Caco-2 (cell line): Measurements from ENCODE around the gene ZNF350. TPM values are rescaled to one million over a fixed set of nuclear protein-coding genes. Genes with fewer than 3 reads are reported as not detected.
"Not testable (repeated sequence)": the region's sequence is repeated elsewhere in the genome, so short reads cannot be mapped to it uniquely, and the experiment has no call there.

Source experiments
- BruUV-seq: library from RNA; stranded (reverse); fragments of 400-500 nt; replicated peaks from 2 replicates; lab custom pipeline; 2021; lab: Mats Ljungman, UMichigan
- CTCF ChIA-PET: fragments of 300-600 bp; sonication (Branson Sonifier 250); formaldehyde crosslinking; loops from one replicate; lab custom pipeline; 2022; ENCODE audit warnings: antibody characterized with exemption; lab: Charles Lee
- POLR2A ChIA-PET: fragments of 300-600 bp; sonication (Branson Sonifier 250); formaldehyde crosslinking; loops from one replicate; lab custom pipeline; 2022; ENCODE audit warnings: antibody characterized with exemption; lab: Charles Lee
- DNase-seq, 2 experiments: peaks; one replicate each; pipeline versions ENCODE4 v3.0.0 to v3.0.0-alpha.2; 2020 to 2022
- H3K27me3 ChIP-seq: replicated peaks from 2 replicates; pipeline ENCODE4 v1.6.0; 2011; ENCODE audit warnings: low read length; ENCODE audit not compliant: control insufficient read depth, insufficient read depth
- H3K36me3 ChIP-seq: 2 replicates; pipeline ENCODE4 v1.5.1; 2011; ENCODE audit warnings: low read length; ENCODE audit not compliant: control insufficient read depth, insufficient read depth
- H3K4me1 ChIP-seq: fragments of 250-450 bp; sonication (Bioruptor Pico); 2 replicates; pipeline ENCODE4 v1.5.1; 2020; ENCODE audit warnings: mild to moderate bottlenecking
- H3K4me3 ChIP-seq: 2 replicates; pipeline ENCODE4 v1.5.1; 2011; ENCODE audit warnings: low read depth, mild to moderate bottlenecking, control low read depth, low read length
- H3K9me3 ChIP-seq: fragments of 250-450 bp; sonication (Bioruptor Pico); 2 replicates; pipeline ENCODE4 v1.5.1; 2020; ENCODE audit warnings: mild to moderate bottlenecking, moderate library complexity
- H3K27ac Mint-ChIP-seq: one replicate; pipeline ENCODE4 v1.8.0; 2022; ENCODE audit warnings: mixed read lengths; ENCODE audit not compliant: unreplicated experiment
- H3K27me3 Mint-ChIP-seq: one replicate; pipeline ENCODE4 v1.8.0; 2022; ENCODE audit warnings: mixed read lengths; ENCODE audit not compliant: insufficient read depth, unreplicated experiment
- H3K36me3 Mint-ChIP-seq: one replicate; pipeline ENCODE4 v1.8.0; 2022; ENCODE audit warnings: mild to moderate bottlenecking, mixed read lengths; ENCODE audit not compliant: insufficient read depth, unreplicated experiment
- H3K4me1 Mint-ChIP-seq: one replicate; pipeline ENCODE4 v1.8.0; 2022; ENCODE audit warnings: low read depth, mixed read lengths; ENCODE audit not compliant: unreplicated experiment
- H3K4me3 Mint-ChIP-seq: one replicate; pipeline ENCODE4 v1.8.0; 2022; ENCODE audit warnings: mild to moderate bottlenecking, moderate library complexity, mixed read lengths; ENCODE audit not compliant: unreplicated experiment
- H3K9me3 Mint-ChIP-seq: one replicate; pipeline ENCODE4 v1.8.0; 2022; ENCODE audit warnings: mixed read lengths; ENCODE audit not compliant: unreplicated experiment
- CTCF ChIP-seq, 2 experiments: fragments of 200-600 bp in 1 of 2; IDR thresholded peaks; 1 replicate in 1 of 2; 2 replicates in 1 of 2; pipeline versions ENCODE4 v1.5.1 to v1.8.0; 2011 to 2022; ENCODE audit warnings: antibody characterized with exemption in 1 of 2, control low read depth in 1 of 2, inconsistent platforms in 1 of 2, low read depth in 1 of 2, low read length in 1 of 2, mild to moderate bottlenecking in 1 of 2, moderate library complexity in 1 of 2; ENCODE audit not compliant: insufficient read depth in 1 of 2, severe bottlenecking in 1 of 2, unreplicated experiment in 1 of 2
- intact Hi-C: fragments of 100-400 bp; cut with micrococcal nuclease; formaldehyde crosslinking; loops from one replicate; pipeline ENCODE4 v1.10.0; 2022; ENCODE audit not compliant: unreplicated experiment
- total RNA-seq: library from RNA; stranded (reverse); gene quantifications from 2 replicates; pipeline ENCODE4 v1.2.3, GENCODE V29; 2022

ZNF350 gene
- total RNA-seq, 1 experiment from 2014 or later, result 2.5 TPM

GRCh38 chr19:52028027-52028779 is 41.6 kb upstream of the ZNF350 start, which contains the start of gene ZNF614:
TSS of gene ZNF614 (minus strand) at chr19:52028379. CDS start at chr19:52025745, 2,634 bp downstream.
- intact Hi-C loops, result loop anchor here (1.0 kb wide), 2 partner anchors 20 kb away; partner anchors contain the start of genes ZNF432 and ZNF615
- Histone ChIP-seq H3K4me3 (peak within 1 kb of the TSS; percentile 79), H3K4me1 (peaks cover 32% of the 10 kb centered on the region), H3K36me3 (peaks cover 14% of the 10 kb centered on the region), H3K27me3 (no peaks in the 10 kb centered on the region), H3K9me3 (peaks cover 58% of the 10 kb centered on the region)
- ChIA-PET POLR2A (interaction anchor here (0.8 kb wide), 2 partner anchors 20 to 66 kb away, joined by 3 to 5 read pairs; partner anchors contain the start of gene ZNF615), CTCF (no interaction called here)
- Mint-ChIP-seq H3K27ac (peak within 1 kb of the TSS; percentile 93), H3K4me3 (peak within 1 kb of the TSS; percentile 92), H3K4me1 (peaks cover 17% of the 10 kb centered on the region), H3K9me3 (peaks cover 47% of the 10 kb centered on the region), H3K27me3 (no peaks in the 10 kb centered on the region), H3K36me3 (peaks cover 52% of the 10 kb centered on the region)
- DNase-seq, result peak; percentile 87 to 90
- no TSS peak for BruUV-seq
- no peak for TF ChIP-seq CTCF (IDR thresholded peaks at IDR 0.05; ENCODE audit: insufficient read depth in 1 of 2, low read depth in 1 of 2, low read length in 1 of 2, severe bottlenecking in 1 of 2, unreplicated experiment in 1 of 2)

- Mint-ChIP-seq H3K9me3 (peaks cover 56% of the 10 kb centered on the region), H3K27ac (peak overlapping the region; percentile 93), H3K4me3 (peak overlapping the region; percentile 92), H3K36me3 (peaks cover 67% of the 10 kb centered on the region), H3K4me1 (peaks cover 17% of the 10 kb centered on the region)
- H3K27me3 Mint-ChIP-seq, POLR2A ChIA-PET, BruUV-seq, CTCF ChIA-PET, intact Hi-C loops, H3K4me3 ChIP-seq, H3K27me3 ChIP-seq: not testable (repeated sequence)
- peaks cover 61% of the 10 kb centered on the region for H3K9me3 ChIP-seq
- peak in 1 of 2 experiments; percentile 11 for DNase-seq
- H3K4me1 ChIP-seq, result peaks cover 32% of the 10 kb centered on the region
- H3K36me3 ChIP-seq, result peaks cover 17% of the 10 kb centered on the region
Observed at GRCh38 chr19:52026255-52026990, 39.8 kb upstream of the ZNF350 start.

- H3K27me3 Mint-ChIP-seq, CTCF ChIA-PET, H3K4me3 ChIP-seq, H3K27me3 ChIP-seq, POLR2A ChIA-PET, H3K4me3 Mint-ChIP-seq, BruUV-seq, intact Hi-C loops: not testable (repeated sequence)
- H3K9me3 ChIP-seq, result peaks cover 70% of the 10 kb centered on the region
- peaks cover 86% of the 10 kb centered on the region for H3K36me3 Mint-ChIP-seq
- H3K4me1 Mint-ChIP-seq, result peaks cover 17% of the 10 kb centered on the region
- peak overlapping the region; percentile 76 for H3K27ac Mint-ChIP-seq
- peak; percentile 50 to 53 for DNase-seq
- peaks cover 23% of the 10 kb centered on the region for H3K36me3 ChIP-seq
- H3K9me3 Mint-ChIP-seq, result peaks cover 52% of the 10 kb centered on the region
- H3K4me1 ChIP-seq, result peaks cover 32% of the 10 kb centered on the region
Observed at GRCh38 chr19:52024478-52024877, 37.8 kb upstream of the ZNF350 start.
